ENCODE measurements around the gene PAGE2B. TPM values are rescaled to one million over a fixed set of nuclear protein-coding genes. Genes with fewer than 3 reads are reported as not detected.
"Not testable (repeated sequence)": the region's sequence is repeated elsewhere in the genome, so short reads cannot be mapped to it uniquely, and the experiment has no call there.

The PAGE2B gene
- total RNA-seq, 1 donor, result not detected

DNA sequence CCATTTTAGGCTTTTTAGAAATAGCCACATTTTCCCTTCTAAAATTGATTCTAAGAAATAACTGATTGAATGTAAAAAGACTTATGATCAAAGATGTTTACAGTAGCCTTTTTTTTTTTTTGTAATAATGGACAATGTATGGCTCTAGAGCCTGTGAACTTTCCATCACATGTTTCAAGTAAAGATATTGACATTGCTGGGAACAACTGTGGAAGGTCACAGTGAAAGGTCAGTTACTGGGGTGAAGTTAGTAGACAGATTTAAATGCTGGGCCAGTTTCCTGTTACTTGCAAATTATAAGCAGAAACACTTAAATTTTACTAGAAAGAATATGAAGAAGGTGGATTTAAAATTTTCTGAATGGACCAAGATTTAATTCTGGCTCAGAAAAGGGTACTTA lies 32.4 kb downstream of the PAGE2B start:
- TF ChIP-seq, protein P1, sequence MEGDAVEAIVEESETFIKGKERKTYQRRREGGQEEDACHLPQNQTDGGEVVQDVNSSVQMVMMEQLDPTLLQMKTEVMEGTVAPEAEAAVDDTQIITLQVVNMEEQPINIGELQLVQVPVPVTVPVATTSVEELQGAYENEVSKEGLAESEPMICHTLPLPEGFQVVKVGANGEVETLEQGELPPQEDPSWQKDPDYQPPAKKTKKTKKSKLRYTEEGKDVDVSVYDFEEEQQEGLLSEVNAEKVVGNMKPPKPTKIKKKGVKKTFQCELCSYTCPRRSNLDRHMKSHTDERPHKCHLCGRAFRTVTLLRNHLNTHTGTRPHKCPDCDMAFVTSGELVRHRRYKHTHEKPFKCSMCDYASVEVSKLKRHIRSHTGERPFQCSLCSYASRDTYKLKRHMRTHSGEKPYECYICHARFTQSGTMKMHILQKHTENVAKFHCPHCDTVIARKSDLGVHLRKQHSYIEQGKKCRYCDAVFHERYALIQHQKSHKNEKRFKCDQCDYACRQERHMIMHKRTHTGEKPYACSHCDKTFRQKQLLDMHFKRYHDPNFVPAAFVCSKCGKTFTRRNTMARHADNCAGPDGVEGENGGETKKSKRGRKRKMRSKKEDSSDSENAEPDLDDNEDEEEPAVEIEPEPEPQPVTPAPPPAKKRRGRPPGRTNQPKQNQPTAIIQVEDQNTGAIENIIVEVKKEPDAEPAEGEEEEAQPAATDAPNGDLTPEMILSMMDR (IDR thresholded peaks at IDR 0.05; ENCODE audit: insufficient read depth, low read depth, low read length), result no peak
- H3K4me3 ChIP-seq (ENCODE audit: low read depth, low read length), result no peak overlapping the region
- DNase-seq (ENCODE audit: low read depth), result no peak

DNA sequence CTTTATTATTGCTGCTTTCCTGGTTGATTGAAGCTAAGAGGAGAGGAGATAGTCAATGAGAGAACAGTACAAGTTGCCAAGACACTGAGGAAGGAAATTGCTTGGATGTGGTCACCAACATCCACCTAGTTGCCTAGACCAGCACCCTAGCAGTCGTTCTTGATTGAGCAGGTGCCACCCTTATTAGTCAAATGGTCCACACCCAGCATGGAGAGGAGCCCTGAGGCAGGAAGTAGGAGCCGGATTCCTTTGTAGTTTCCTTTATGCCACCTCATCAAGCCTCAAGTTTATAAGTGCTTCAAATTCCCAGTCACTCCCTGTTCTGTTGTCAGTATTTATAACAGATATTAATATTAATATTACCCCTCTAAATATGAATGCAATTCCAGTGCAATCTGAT lies 33.1 kb downstream of the PAGE2B start:
- DNase-seq (ENCODE audit: low read depth), result no peak
- H3K4me3 ChIP-seq (ENCODE audit: low read depth, low read length), result no peak overlapping the region
- TF ChIP-seq, protein P1 (IDR thresholded peaks at IDR 0.05; ENCODE audit: insufficient read depth, low read depth, low read length), result no peak

DNA sequence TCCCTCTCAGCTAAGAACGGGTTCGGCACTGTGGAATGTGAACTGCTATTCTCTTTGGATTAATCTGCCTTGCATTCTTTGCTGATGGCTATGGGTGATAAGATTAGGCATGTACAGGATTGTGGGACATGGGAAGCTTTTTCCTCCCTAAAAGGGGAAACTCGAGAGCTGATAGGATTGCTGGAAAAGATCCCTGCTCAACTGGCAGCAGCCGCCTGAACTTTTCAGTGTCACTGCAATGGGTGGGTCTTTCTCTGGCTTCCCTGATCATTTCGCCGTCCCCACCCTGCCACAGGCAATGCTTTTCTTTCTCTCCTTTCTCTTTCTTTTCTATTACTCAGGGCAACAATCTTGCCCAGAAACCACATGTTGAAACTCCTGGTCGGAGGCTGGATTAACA lies 34.5 kb downstream of the PAGE2B start:
- no peak for DNase-seq (ENCODE audit: low read depth)
- TF ChIP-seq, protein P1 (IDR thresholded peaks at IDR 0.05; ENCODE audit: insufficient read depth, low read depth, low read length), result no peak
- no peak overlapping the region for H3K4me3 ChIP-seq (ENCODE audit: low read depth, low read length)

DNA sequence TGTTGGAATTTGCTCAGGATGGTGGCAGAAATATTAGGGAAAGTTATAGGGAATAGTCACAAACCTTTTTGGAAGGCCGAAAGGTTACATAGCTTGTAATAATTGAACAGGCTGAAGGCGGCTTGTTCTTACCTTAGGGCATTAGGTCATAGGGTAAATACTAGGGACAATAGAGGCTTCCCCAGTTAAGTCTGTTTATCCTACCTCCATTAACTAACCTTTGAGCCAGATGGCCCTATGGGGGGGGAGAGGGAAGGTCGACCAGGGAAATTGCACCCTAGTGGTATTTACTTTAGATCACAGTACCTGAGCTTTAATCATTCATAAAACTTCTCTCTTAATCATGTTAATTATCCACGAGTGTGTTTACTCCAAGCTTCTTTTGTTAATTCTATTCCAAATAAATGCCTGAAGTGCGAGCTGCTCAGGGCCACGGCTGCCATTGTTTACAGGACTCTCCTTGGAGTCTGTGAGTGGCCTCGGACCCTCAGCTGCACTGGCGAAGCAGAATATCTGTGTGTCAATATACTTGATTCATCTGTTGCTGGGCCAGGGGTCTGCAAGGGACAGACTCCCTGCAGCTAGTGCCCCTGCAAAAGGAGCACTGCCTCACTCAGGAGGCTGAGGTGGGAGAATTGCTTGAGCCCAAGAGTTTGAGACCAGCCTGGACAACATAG lies 36.9 kb downstream of the PAGE2B start:
- DNase-seq (ENCODE audit: low read depth), result no peak
- TF ChIP-seq, protein P1 (IDR thresholded peaks at IDR 0.05; ENCODE audit: insufficient read depth, low read depth, low read length), result no peak
- H3K4me3 ChIP-seq (ENCODE audit: low read depth, low read length), result no peak overlapping the region

DNA sequence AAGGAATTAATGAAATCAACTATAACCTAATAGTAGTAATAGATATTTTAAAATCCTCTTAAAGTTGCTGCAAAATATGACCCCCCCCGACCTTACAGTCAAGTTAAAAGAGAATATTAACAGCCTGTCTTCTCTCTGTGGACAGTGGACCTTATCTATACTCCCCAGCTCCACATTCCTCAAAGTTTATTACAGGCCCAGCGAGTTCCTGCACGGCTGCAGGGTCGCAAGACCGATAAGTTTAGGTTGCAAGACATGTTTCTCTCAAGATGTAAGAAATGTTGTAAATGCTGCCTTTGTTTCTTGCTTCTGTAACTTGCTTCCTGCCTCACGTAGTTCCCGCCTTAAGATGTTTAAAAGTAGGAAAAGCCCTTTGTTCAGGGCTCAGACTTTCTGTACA lies 41.8 kb downstream of the PAGE2B start:
- H3K4me3 ChIP-seq (ENCODE audit: low read depth, low read length), result not testable (repeated sequence)

DNA sequence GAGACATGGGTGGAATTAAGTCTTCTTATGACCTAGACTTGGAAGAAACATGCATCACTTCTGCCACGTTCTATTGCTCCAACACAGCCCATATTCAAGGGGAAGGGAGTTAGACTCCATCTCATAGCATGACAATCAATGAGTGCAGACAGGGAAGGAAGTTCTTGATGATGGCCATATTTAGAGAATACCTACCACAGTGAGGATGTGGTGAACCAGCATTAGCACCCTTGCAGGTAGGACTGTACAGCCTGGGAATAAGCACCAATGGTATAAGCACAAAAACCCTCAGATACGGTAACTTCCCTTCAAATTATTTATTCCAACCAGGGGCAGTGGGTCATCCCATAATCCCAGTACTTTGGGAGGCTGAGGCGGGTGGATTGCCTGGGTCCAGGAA lies 43.7 kb downstream of the PAGE2B start:
- DNase-seq (ENCODE audit: low read depth), result no peak
- H3K4me3 ChIP-seq (ENCODE audit: low read depth, low read length), result no peak overlapping the region
- TF ChIP-seq, protein P1 (IDR thresholded peaks at IDR 0.05; ENCODE audit: insufficient read depth, low read depth, low read length), result no peak

More for the DNA sequence above, 41.8 kb downstream of the PAGE2B start:
- peak; percentile 17 for DNase-seq (ENCODE audit: low read depth)

DNA sequence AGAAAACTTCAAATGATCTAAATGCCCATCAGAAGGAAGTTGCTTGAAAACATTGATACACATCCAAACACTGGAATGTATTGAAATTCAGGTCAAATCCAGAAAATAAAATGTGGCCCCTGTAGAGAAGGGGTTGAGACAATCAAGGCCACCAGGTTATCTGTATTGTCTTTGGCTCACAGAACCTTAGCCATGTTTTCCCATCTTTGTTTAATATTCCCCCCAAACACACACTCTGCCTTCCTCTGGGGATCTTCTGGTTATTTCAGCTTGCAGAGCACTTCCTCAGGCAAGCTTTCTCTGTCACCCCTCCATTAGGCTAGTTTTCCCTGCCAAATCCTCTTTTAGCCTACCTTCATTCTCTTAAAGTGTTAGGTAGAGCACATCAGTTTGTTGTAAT lies 44.4 kb downstream of the PAGE2B start:
- TF ChIP-seq, protein P1 (IDR thresholded peaks at IDR 0.05; ENCODE audit: insufficient read depth, low read depth, low read length), result no peak
- no peak for DNase-seq (ENCODE audit: low read depth)
- H3K4me3 ChIP-seq (ENCODE audit: low read depth, low read length), result no peak overlapping the region
